NCI-H526 (cell line): ENCODE measurements around the gene PTPRK.
"Not testable (repeated sequence)": the region's sequence is repeated elsewhere in the genome, so short reads cannot be mapped to it uniquely, and the experiment has no call there.

ENCODE experiments used
- DNase-seq, 2 experiments: peaks; one replicate each; lab custom pipeline; 2025; lab: John Stamatoyannopoulos, UW

PTPRK gene

DNA sequence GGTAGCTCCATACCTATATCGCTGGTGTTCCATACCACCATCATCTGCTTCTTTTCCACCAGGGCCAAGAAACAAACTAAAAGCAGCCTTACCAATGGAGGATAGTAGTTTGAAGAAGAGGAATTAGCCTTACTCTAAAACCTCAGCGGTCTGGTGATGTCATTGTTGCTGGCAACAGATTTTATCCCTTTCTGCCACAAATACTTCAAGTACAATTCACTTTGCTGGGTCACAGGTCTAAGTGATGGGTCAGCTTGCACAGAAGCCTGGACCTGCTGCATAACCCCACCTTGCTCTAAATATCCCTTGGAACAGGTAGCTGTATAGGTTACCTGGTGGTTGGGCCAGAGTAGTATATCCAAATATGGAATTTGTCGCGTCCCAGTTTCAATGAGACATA is 566.3 kb downstream of the PTPRK start:
- no peak for DNase-seq

DNA sequence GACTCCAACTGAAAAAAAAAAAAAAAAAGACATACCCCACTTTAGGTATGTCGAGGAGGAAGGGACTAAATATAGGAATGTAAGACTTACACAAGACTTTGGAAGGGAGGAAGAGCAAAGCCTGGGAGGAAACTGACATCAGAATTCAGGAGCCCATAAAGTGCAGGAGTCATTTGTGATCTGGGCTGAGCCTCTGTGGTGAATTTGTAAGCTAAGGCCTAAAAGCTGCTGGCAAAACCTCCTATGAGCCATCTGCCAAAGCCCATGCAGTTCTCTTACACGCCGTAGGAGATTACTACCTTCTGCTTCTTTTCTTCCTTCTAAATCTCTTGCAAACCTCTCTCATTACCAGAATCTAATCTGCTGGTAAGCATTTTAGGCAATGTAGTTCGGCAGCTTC is 567.6 kb downstream of the PTPRK start:
- no peak for DNase-seq

DNA sequence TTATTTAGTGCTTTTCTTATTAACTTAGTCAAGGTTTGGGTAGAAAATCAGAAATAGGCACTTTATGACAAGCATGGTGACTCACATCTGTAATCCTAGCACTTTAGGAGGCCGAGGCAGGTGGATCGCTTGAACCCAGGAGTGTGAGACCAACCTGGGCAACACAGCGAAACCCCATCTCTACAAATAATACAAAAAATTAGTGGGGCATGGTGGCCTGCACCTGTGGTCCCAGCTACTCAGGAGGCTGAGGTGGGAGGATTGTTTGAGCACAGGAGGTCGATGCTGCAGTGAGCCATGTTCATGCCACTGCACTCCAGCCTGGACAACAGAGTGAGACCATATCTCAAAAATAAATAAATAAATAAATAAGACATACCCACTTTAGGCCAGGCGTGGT is 568.2 kb downstream of the PTPRK start:
- no peak for DNase-seq

DNA sequence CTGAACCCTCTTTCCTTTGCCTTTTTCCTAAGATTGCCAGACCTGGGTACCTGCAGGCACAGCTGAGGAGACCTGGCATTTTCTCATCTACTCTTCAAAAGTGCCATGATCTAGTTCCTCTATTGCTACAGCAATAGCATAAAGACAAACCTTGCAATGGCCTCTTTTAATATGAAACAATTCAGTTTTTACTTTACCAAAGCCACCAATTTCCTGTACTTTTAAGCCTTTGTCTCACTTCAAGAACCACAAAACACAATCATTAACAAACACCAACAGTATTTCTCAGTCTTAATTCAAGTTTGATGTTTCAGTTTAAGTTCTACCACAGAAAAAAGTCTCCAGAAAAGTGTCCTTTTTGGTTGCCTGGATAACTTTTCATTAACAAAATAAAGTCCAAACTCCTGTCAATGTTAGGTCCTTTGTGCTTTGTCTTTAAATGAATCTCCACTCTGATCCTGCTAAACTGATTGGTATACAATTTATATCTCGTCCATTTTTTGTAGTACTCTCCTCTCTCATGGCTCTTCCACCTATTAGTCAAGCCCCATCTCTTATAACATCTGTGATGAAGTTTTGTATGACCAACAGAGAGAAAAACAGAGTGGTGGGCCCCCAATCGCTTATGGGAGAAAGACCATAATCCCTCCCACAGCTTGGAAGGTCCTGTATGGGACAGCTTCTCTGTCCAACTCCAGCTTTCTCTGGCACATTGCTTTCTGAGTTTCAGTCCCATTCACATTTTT is 569.1 kb downstream of the PTPRK start:
- DNase-seq = no peak

DNA sequence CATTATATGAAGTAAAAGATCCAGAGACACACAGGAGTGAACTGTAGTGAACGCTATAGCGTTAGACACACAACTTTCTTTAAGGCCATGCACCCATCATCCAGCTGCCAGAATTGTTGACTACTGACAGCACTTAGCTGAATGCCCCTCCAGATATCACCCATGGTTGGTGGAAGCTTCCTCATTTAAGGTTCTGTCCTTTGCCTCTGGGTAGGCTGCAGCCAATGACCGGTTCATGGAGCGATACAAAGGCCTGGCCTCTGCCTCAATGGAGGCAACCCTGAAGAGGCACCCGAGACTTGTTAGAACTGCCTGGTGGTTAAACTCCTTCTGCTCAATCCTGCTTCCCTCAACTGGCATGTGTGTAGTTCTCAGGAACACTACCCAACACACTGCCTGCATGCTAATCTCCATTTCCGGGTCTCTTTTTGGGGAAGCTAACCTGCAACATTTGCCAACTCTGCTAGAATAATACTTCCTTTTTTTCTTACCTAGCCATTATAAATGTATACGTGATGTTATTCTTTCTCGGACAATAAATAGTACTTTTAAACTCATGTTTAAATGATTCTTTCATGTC is 569.7 kb downstream of the PTPRK start:
- no peak for DNase-seq

DNA sequence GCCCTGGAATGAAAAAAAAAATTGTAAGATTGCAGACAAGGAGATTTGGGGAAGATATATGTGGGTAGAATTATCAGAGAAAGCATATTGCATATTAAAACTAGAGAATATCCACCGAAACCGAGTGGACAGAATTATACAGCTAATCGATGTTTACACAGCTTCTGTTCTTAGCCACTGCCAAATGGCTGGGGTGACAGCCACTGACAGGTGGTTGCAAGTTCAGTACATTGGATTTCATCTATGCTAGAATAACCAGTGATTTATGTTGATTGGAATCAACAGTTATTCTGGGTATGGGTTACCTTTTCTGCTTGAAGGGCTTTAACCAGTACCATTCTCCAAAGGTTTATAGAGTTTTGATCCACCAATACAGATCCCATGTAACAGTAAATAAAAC is 571.1 kb downstream of the PTPRK start:
- DNase-seq = no peak

DNA sequence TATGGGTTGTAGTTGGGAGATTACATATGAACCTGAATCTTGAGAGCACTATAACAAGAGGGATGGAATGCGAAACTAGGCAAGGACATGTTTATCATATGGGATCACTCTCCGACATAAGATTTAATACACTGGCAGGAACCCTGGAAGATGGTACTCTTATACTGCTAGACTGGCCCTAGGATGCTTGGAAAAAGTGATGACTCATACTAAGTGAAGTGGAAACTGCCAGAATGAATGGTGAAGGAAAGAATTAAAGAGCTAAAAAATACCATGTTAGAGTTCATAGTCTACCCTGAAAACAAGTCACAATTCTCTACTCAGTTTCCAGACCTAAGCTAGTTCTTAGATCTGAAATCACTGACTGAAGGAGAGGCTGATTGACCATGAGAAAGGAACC is 574.0 kb downstream of the PTPRK start:
- DNase-seq = no peak

DNA sequence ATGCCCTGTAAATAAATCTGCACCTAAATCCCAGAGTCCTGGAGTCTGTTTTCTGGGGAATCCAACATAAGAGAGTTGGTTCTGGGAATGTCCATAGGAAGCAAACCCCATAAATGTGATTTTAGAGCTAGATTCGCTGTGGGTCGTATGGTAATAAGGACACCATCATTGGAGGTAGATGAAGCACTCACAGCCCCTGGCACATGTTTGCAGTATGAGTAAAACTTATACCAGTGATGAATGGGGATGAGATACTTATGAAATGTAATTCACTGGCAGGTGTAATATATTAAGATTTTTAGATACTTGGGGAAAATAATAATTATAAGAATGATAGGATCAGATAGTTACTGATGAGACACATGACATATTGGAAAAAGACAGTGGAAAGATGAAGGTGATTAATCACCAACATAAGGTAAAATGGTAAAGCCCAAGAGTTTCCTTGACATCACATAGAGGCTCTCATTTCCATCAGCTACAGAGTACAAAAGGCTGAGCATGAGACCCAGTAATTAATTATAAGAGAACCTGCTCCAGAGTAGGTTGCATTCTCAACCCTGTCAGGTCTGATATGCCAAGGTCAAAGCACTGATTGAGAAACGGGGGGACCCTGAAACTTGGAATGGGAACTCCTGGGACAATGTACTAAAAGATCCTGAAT is 574.8 kb downstream of the PTPRK start:
- no peak for DNase-seq

DNA sequence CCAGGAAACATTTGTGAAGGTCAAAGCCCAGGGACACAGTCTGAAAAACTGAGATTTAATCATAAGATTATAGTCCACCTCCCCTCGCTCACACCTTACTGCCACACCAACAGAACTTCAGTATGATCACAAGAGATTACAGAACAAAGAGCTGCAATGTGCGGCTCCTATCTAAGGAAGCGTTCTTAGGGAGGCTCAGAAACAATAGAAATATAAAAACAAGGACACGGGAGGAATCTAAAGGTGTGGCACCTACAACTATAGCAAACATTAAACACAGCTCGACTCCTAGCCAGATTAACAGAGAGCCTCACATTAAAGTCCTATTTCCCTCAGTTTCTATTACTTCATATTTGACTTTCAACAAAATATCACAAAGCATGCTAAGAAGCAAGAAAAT is 579.2 kb downstream of the PTPRK start:
- no peak for DNase-seq

DNA sequence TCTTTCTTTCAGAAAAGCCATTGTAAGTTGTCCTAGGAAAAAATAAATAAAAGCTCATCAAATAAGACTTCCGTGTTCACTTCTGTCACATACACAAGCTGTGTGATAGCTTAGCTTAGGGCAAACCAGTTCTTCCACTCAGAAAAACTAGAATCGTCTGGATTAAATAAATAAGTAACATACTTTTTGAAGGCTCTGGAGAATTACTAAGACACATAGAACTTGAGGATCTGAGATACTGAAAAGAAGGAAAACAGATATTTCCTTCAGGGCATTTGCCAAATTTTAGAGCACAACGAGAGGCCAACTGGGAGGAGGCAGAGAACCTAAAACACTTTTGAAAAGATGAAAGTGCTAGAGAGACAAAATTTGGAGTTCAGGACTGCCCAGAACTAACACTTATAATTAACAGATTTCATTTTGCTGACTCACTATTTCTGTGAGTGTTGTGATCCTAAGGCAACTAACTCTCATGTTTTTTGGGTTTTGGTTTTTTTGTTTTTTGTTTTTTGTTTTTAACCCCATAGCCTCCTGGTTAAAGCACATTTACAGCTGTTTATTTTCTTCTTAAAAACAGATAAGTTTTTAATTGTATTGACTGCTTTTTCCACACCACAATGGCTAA is 580.8 kb downstream of the PTPRK start:
- no peak for DNase-seq

DNA sequence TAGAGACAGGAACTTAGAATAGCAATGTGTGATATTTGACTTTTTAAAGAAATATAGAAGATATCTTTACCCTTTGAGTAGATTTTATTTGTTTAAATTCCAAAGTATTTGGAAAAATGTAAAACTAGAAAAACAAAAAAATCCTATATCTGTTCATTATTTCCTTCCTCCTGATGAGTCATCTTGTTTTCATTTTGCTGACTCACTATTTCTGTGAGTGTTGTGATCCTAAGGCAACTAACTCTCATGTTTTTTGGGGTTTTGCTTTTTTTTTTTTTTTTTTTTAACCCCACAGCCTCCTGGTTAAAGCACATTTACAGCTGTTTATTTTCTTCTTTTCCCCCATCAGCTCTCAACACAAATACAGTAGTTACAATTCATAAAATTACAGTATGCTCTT is 581.7 kb downstream of the PTPRK start:
- no peak for DNase-seq

DNA sequence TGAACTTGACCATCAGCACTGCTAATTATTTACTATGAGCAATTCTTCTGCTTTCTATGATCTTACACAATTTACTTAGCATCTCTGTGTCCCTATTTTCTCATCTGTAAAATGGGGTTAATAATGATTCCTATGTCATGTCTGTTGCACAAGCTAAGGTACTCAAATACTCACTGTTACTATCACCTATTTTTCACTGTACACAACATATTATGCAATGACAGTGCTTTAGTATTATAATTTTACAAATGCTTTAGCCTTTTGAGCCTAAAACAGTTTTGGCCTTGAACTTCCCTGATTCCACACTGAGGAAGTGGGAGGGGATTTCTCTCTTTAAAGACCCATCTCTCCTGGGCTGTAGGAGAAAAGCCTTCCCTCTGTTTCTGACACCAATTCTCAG is 582.7 kb downstream of the PTPRK start:
- no peak for DNase-seq

DNA sequence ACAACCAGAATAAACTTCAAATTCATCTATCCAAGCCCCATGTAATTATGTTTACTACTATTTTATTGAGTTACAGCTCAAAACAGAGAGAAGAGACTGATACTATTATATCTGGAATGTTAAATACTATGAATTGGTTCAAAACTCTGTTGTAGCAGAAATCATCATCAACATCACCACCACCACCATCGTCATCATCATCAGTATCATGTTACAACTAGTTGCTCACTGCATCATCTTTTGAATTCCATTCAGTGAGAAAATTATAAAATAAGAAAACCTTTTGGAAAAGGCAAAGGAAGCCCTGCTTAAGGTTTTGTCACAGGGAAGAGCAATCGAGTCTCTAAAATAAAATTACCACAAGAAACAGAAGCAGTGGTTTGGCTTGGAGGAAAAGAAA is 583.3 kb downstream of the PTPRK start:
- DNase-seq = no peak

DNA sequence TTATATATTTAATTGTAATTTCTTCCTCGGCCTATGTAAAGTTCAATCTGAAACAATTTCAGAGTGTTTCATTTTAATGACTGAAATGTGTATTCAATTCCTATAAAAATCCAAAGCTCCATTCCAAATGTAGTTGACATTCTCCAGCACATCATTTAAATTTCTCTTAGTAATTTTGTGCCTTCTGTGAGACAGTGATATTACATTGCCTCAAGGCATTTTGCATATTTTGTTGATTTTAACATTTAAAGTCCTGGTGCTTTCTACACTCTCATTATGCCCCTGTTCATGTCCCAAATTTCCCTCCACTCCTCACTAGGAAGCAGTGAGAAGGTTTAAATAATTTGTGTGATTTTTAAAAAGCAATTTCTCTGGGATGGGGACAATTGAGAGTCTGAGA is 585.4 kb downstream of the PTPRK start:
- DNase-seq = no peak

DNA sequence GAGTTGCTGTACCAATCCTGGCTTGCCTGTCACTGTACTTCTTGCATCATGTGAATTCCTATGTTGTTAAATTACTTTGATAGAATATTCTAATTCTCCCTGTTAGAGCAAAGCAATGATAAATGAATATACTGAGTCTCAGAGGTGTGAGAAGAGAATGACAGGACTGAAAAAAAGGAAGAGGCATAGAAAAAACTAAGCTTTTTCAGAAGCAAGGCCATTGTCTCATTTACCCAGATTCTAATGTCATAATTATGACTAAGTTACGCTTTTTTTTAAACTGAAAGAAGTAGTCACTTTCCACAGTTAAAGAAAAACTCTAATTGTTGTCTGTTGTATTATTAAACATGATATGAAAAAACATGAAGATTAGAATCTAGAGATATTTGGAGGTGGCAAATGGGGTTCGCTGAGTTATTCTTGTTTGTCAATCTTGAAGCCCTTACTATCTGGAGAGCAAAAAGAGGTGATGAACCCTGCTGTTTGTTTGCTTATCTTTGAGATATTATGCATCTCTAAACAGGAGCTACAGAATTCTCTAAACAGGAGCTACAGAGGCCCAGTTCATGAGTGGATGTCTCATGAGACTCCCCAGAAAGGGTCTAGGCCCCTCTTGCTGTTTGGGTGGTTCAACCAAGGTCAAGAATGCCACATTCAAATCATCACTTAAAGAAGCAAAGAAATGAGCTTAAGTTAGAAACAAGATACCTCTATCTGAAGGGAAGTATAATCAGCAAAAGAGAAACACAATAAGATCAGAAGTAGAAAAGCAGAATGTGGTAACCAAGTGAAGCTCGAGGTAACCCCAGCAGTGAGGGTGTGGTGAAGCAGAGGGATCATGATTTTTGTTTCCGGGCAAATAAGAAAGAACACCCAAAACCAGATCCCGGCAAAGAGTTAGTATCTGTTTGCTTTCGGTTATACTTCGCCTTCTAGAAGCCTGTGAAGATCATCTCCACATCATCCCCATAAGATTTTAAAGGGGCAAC is 586.3 kb downstream of the PTPRK start:
- no peak for DNase-seq

DNA sequence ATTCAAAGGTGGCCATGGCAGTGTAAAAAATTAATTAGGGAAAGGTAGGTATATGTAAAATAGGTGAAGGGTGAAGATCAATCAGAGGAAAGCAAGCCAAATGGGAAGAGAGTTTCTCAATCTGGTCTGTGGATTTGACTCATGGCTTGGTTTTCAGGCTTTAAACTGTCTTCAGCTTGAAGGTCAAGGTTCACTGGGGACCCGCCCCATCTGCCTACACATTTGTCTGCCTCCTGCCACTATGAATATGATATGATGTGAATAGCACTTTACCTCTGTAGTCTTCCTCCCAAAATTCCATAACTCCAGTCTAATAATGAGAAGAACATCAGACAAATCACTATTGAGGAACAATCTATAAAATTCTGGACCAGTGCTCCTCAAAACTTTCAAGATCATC is 587.3 kb downstream of the PTPRK start:
- DNase-seq = no peak

DNA sequence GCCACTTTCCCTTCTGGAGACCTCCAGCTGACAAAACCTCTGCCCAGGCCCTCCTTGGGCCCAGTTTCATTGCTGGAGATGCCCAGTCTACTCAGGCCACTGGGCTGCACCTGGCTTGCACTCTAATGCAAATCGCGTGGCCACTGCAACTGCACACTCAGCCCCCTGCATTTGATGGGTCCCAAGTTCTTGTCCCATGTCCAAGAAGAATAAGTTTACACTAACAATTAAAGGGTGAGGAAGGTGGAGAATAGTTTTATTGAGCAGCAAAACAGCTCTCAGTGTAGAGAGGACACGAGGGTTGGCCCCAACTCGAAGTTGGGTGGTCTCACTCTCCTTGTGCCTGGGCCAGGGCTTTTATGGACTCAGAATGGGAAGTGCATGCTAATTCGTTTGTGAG is 587.7 kb downstream of the PTPRK start:
- no peak for DNase-seq

DNA sequence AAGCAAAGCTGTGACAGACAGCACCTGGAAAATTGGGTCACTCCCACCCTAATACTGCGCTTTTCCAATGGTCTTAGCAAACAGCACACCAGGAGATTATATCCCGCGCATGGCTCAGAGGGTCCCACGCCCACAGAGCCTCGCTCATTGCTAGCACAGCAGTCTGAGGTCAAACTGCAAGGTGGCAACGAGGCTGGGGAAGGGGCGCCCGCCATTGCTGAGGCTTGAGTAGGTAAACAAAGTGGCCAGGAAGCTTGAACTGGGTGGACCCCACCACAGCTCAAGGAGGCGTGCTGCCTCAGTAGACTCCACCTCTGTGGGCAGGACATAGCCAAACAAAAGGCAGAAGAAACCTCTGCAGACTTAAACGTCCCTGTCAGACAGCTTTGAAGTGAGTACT is 594.0 kb downstream of the PTPRK start:
- DNase-seq = not testable (repeated sequence)

DNA sequence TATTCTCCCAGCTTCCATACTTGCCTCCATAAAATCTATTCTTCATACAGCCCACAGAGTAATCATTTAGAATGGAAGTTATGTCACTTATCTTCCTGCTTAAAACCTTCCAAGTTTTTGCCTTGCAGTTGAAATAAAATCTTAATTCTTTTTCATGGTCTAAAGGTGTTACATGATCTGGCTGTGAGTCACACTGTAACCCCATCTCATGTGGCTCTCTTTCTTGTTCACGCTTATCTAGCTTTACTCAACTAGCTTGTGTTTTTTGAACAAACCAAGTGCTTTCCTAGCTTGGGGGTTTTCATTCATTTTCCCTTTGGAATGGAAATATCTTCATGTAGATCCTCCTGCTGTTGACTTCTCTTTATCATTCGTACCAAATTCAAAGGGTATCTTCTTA is 596.0 kb downstream of the PTPRK start:
- no peak for DNase-seq

DNA sequence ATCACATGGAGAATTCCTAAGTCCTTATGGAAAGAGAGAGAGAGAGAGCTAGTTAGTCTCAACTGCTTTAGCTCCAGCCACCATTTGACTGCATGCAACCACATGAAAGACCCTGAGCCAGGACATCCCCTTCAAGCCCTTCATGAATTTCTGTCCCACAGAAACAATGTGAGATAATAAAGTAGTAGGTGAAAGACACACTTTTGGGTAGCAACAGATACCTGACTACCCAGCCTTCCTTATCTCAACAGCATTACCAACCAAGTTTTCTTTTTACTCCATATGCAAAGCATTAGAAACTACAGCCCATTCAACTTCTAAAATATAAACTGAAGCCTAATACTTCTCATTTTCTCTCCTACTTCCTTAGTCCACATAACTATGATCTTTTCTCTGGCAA is 596.4 kb downstream of the PTPRK start:
- no peak for DNase-seq

DNA sequence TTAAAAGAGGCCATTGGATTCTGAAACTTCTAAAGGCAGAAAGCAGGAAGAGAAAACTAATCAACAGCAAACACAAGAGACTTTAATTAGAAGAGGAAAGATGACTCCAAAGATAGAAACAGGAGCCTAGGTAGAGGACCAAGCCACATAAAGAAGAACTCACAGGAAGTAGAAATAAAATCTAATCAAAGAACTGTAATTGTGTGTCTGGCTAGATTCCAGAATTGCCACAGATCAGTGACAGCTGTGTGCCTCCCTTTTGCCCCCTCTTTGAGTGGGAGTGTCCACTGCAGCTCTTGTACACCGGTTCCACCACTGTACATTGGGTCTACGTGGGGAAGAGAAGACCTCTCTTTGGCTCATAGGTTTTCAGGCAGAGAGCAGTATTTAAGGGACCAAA is 597.3 kb downstream of the PTPRK start:
- DNase-seq = no peak

DNA sequence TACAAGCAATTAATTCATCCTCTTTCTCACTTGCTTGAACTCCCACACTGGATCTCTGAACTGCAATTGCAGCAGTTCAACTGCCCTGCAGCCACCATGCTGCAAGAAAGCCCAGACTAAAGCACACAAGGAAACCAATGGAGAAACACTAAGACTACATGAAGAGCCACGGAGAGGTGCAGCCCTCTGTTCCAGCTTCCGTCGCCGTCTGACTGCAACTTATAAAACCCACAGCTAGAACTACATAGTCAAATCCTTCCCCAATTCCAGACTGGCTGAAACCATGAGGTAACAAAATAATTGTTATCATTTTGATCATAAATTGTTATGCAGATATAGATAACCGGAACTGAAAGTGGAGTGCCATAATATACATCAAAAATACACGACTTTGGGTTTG is 598.4 kb downstream of the PTPRK start:
- no peak for DNase-seq
